Smooth muscle cell (in vitro differentiated cells): ENCODE results near the gene CADPS2. TPM values are rescaled to one million over a fixed set of nuclear protein-coding genes. Genes with fewer than 3 reads are reported as not detected.

Experiments used
- DNase-seq: peaks from one replicate; lab custom pipeline; 2025; ENCODE audit not compliant: unreplicated experiment; lab: John Stamatoyannopoulos, UW
- H2AFZ ChIP-seq: fragments of 200-600 bp; sonication (generic); 2 replicates; pipeline ENCODE4 v1.6.0; 2016; ENCODE audit warnings: antibody characterized with exemption, low read depth, mild to moderate bottlenecking
- H3F3A ChIP-seq: fragments of 200-600 bp; sonication (generic); 2 replicates; pipeline ENCODE4 v1.6.0; 2017; ENCODE audit warnings: antibody characterized with exemption, low read depth
- H3K27ac ChIP-seq: fragments of 200-600 bp; sonication (generic); 2 replicates; pipeline ENCODE4 v1.5.1; 2016; ENCODE audit warnings: low read depth, mild to moderate bottlenecking
- H3K27me3 ChIP-seq: fragments of 200-600 bp; sonication (generic); 2 replicates; pipeline ENCODE4 v1.6.1; 2016; ENCODE audit warnings: low read depth, mild to moderate bottlenecking
- H3K36me3 ChIP-seq: fragments of 200-600 bp; sonication (generic); 2 replicates; pipeline ENCODE4 v1.5.1; 2016; ENCODE audit warnings: low read depth
- H3K4me1 ChIP-seq: fragments of 200-600 bp; sonication (generic); 2 replicates; pipeline ENCODE4 v1.5.1; 2016; ENCODE audit warnings: low read depth
- H3K4me2 ChIP-seq: fragments of 200-600 bp; sonication (generic); 2 replicates; pipeline ENCODE4 v1.6.0; 2016; ENCODE audit warnings: mild to moderate bottlenecking
- H3K4me3 ChIP-seq: fragments of 200-600 bp; sonication (generic); 2 replicates; pipeline ENCODE4 v1.5.1; 2016; ENCODE audit warnings: mild to moderate bottlenecking
- H3K79me2 ChIP-seq: fragments of 200-600 bp; sonication (generic); 2 replicates; pipeline ENCODE4 v1.6.0; 2016; ENCODE audit warnings: low read depth, mild to moderate bottlenecking
- H3K9ac ChIP-seq: fragments of 200-600 bp; sonication (generic); 2 replicates; pipeline ENCODE4 v1.6.0; 2016; ENCODE audit warnings: low read depth
- H3K9me3 ChIP-seq: fragments of 200-600 bp; sonication (generic); replicated peaks from 2 replicates; pipeline ENCODE4 v1.5.1; 2016; ENCODE audit warnings: low read depth
- H4K20me1 ChIP-seq: fragments of 200-600 bp; sonication (generic); 2 replicates; pipeline ENCODE4 v1.6.0; 2016; ENCODE audit warnings: low read depth
- WGBS: methylation state at CpG from one replicate; pipeline ENCODE4 v1.1.7; 2016; ENCODE audit warnings: low lambda C conversion rate; 5-methylcytosine and 5-hydroxymethylcytosine counted together
- polyA plus RNA-seq: library from polyadenylated mRNA; unstranded; fragments of >200 nt; fragmentation: Nextera tagmentation; extraction: Ambion mirVana; gene quantifications from 2 replicates; pipeline ENCODE4 v1.2.1, GENCODE V29; 2016
- total RNA-seq: library from RNA; depleted of rRNA; stranded (reverse); fragments of >200 nt; gene quantifications from 2 replicates; pipeline ENCODE4 v1.2.3, GENCODE V29; 2014
- TF ChIP-seq, protein P1 (sequence below): fragments of 200-600 bp; sonication (generic); IDR thresholded peaks from 2 replicates; pipeline ENCODE4 v1.5.1; 2017; ENCODE audit warnings: borderline replicate concordance, mild to moderate bottlenecking, antibody characterized with exemption; ENCODE audit not compliant: insufficient read depth, poor library complexity, severe bottlenecking

Gene CADPS2
- total and polyA plus RNA-seq, 2 experiments from 2014 or later = 8.5 to 15.6 TPM

DNA sequence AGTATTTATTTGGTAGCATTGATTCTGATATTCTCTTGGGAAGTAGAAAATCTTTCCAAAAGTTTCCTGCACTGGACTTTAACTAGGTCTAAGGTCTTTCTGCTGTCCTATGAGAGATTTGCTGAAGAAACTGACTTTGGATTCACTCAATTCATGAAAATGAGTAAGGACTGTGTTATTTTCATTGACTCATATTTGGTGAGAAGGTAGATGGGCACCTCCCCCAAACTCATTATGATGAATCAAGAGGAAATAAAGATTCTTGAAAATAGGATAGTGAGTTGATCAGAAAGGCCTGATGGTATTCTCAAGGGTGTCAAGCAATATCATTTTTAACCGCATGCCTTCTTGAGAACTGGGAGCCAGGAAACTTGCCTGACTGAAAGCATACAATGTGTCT is 297.6 kb downstream of the CADPS2 start:
- Histone ChIP-seq H3F3A (no peaks in the 10 kb centered on the region), H3K27ac (no peak overlapping the region), H3K9me3 (no peaks in the 10 kb centered on the region), H4K20me1 (no peaks in the 10 kb centered on the region), H3K4me3 (no peak overlapping the region), H3K79me2 (no peaks in the 10 kb centered on the region), H3K36me3 (no peaks in the 10 kb centered on the region), H3K9ac (no peak overlapping the region), H3K4me1 (no peaks in the 10 kb centered on the region), H3K4me2 (no peak overlapping the region), H3K27me3 (no peaks in the 10 kb centered on the region), H2AFZ (no peak overlapping the region)
- TF ChIP-seq, protein P1, sequence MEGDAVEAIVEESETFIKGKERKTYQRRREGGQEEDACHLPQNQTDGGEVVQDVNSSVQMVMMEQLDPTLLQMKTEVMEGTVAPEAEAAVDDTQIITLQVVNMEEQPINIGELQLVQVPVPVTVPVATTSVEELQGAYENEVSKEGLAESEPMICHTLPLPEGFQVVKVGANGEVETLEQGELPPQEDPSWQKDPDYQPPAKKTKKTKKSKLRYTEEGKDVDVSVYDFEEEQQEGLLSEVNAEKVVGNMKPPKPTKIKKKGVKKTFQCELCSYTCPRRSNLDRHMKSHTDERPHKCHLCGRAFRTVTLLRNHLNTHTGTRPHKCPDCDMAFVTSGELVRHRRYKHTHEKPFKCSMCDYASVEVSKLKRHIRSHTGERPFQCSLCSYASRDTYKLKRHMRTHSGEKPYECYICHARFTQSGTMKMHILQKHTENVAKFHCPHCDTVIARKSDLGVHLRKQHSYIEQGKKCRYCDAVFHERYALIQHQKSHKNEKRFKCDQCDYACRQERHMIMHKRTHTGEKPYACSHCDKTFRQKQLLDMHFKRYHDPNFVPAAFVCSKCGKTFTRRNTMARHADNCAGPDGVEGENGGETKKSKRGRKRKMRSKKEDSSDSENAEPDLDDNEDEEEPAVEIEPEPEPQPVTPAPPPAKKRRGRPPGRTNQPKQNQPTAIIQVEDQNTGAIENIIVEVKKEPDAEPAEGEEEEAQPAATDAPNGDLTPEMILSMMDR = no peak
- DNase-seq = no peak
- 96% methylated on average over 1 of the region's 1 CpG for WGBS

DNA sequence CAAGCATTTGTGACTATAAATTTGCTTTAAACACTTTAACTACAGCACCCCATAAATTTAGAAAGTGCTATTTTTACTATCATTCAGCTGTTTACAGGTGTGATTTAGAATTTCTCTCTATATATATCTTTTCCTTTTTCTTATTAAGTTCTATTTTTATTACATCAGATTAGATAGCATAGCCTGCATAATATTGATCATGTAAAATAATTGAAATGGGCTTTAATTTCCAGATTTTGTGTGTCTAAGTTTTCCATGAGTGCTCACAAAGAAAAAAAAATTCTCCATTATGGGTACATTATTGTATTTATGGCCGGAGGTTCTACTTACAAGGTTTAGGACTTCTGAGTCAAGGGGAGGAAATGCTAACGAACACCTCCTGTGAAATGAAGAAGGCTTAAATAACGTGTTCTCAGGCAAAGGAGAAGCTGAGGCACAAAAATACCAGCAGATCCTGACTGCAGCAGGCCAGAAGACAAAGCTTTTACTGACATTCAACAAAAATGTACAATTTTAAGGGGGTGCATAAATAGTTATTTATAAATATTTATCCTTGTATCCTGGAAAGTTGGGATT is 301.5 kb downstream of the CADPS2 start:
- no peaks in the 10 kb centered on the region for H3K36me3 ChIP-seq
- H3F3A ChIP-seq = no peaks in the 10 kb centered on the region
- no peak overlapping the region for H2AFZ ChIP-seq
- H3K4me3 ChIP-seq = no peak overlapping the region
- no peaks in the 10 kb centered on the region for H3K27me3 ChIP-seq
- no peak overlapping the region for H3K27ac ChIP-seq
- no peaks in the 10 kb centered on the region for H4K20me1 ChIP-seq
- no peaks in the 10 kb centered on the region for H3K9me3 ChIP-seq
- no peak overlapping the region for H3K9ac ChIP-seq
- WGBS = 67% methylated on average over 3 of the region's 3 CpGs
- no peak for DNase-seq
- TF ChIP-seq, protein P1 = no peak
- H3K79me2 ChIP-seq = no peaks in the 10 kb centered on the region
- no peak overlapping the region for H3K4me2 ChIP-seq
- H3K4me1 ChIP-seq = no peaks in the 10 kb centered on the region

DNA sequence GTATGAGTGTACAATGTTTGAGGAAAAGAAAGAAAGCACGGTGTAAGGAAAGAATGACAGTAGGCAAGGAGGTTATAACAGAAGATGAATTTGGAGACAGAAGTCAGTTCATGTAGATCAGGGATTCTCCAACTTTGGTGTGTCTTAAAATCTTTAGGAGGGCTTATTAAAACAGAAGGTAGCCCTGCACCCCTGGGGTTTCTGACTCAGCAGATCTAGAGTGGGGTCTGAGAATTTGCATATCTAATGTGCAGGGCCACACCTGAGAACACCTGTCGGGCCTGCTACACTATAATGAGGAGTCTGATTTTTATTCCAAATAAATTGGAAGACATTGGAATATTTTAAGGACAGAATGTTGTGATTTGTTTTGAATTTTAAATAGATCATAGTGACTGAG is 307.9 kb downstream of the CADPS2 start:
- WGBS = 92% methylated on average over 2 of the region's 2 CpGs
- Histone ChIP-seq H3K4me1 (no peaks in the 10 kb centered on the region), H4K20me1 (no peaks in the 10 kb centered on the region), H3K9ac (no peak overlapping the region), H3K4me3 (no peak overlapping the region), H3K36me3 (no peaks in the 10 kb centered on the region), H3F3A (no peaks in the 10 kb centered on the region), H3K4me2 (no peak overlapping the region), H3K27me3 (no peaks in the 10 kb centered on the region), H3K9me3 (no peaks in the 10 kb centered on the region), H2AFZ (no peak overlapping the region), H3K79me2 (no peaks in the 10 kb centered on the region), H3K27ac (no peak overlapping the region)
- DNase-seq = no peak
- TF ChIP-seq, protein P1 = no peak

DNA sequence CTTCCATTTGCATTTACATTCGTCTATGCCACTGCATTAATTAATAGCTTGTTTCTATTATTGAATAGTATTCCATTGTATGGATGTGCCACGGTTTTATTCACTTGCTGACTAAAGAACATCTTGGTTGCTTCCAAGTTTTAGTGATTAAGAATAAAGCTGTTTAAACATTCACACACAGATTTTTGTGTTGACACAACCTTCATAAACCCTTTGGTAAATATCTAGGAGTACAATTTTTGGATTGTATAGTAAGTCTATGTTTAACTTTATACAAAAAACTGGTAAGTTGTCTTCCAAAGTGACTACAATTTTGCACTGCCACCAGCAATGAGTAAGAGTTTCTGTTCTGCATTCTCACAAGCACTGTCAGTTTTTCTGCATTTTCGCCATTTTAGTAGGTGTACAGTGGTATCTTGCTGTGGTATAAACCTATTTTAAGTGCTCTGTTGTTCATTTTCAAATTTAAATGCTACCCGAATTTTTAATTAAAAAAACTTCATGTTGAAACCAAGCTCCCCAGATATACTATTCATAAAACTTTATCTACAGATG is 308.7 kb downstream of the CADPS2 start:
- WGBS = 83% methylated on average over 4 of the region's 4 CpGs
- TF ChIP-seq, protein P1 = no peak
- no peak for DNase-seq
- no peak overlapping the region for H3K4me2 ChIP-seq
- H3K27ac ChIP-seq = no peak overlapping the region
- H3K36me3 ChIP-seq = no peaks in the 10 kb centered on the region
- H3K27me3 ChIP-seq = no peaks in the 10 kb centered on the region
- H4K20me1 ChIP-seq = no peaks in the 10 kb centered on the region
- H3K4me1 ChIP-seq = no peaks in the 10 kb centered on the region
- H3K79me2 ChIP-seq = no peaks in the 10 kb centered on the region
- H3K9ac ChIP-seq = no peak overlapping the region
- no peaks in the 10 kb centered on the region for H3F3A ChIP-seq
- H3K4me3 ChIP-seq = no peak overlapping the region
- no peak overlapping the region for H2AFZ ChIP-seq
- no peaks in the 10 kb centered on the region for H3K9me3 ChIP-seq
